Hepatocyte (in vitro differentiated cells): Measurements from ENCODE around the gene KCNB1. TPM values are rescaled to one million over a fixed set of nuclear protein-coding genes. Genes with fewer than 3 reads are reported as not detected.

Experiments used
- DNase-seq: peaks from one replicate; pipeline ENCODE4 v3.0.0-alpha.2; 2016; ENCODE audit warnings: low spot score
- H2AFZ ChIP-seq: fragments of 200-600 bp; sonication (generic); 2 replicates; pipeline ENCODE4 v1.6.0; 2016; ENCODE audit warnings: antibody characterized with exemption, mild to moderate bottlenecking
- H3K27ac ChIP-seq: fragments of 200-600 bp; sonication (generic); 2 replicates; pipeline ENCODE4 v1.5.1; 2016; ENCODE audit warnings: mild to moderate bottlenecking
- H3K27me3 ChIP-seq: fragments of 200-600 bp; sonication (generic); 2 replicates; pipeline ENCODE4 v1.6.1; 2016
- H3K36me3 ChIP-seq: fragments of 200-600 bp; sonication (generic); replicated peaks from 2 replicates; pipeline ENCODE4 v1.5.1; 2016; ENCODE audit warnings: low read depth; ENCODE audit not compliant: insufficient read depth
- H3K4me1 ChIP-seq: fragments of 200-600 bp; sonication (generic); 2 replicates; pipeline ENCODE4 v1.5.1; 2016; ENCODE audit warnings: mild to moderate bottlenecking, moderate library complexity; ENCODE audit not compliant: insufficient read depth
- H3K4me2 ChIP-seq: fragments of 200-600 bp; sonication (generic); 2 replicates; pipeline ENCODE4 v1.6.0; 2016
- H3K4me3 ChIP-seq: fragments of 200-600 bp; sonication (generic); 2 replicates; pipeline ENCODE4 v1.5.1; 2016; ENCODE audit warnings: mild to moderate bottlenecking
- H3K79me2 ChIP-seq: fragments of 200-600 bp; sonication (generic); 2 replicates; pipeline ENCODE4 v1.6.0; 2017; ENCODE audit warnings: mild to moderate bottlenecking
- H3K9me2 ChIP-seq: fragments of 200-600 bp; sonication (generic); replicated peaks from 2 replicates; pipeline ENCODE4 v1.6.0; 2017; ENCODE audit warnings: mild to moderate bottlenecking; ENCODE audit not compliant: insufficient read depth
- H3K9me3 ChIP-seq: fragments of 200-600 bp; sonication (generic); 2 replicates; pipeline ENCODE4 v1.5.1; 2016; ENCODE audit warnings: low read depth, mild to moderate bottlenecking
- H4K20me1 ChIP-seq: fragments of 200-600 bp; sonication (generic); 2 replicates; pipeline ENCODE4 v1.6.0; 2016; ENCODE audit warnings: mild to moderate bottlenecking; ENCODE audit not compliant: insufficient read depth, poor library complexity, severe bottlenecking
- EZH2 ChIP-seq: fragments of 200-600 bp; sonication (generic); IDR thresholded peaks from 2 replicates; pipeline ENCODE4 v1.6.1; 2016; ENCODE audit warnings: antibody characterized with exemption, mild to moderate bottlenecking, borderline replicate concordance
- EZH2phosphoT487 ChIP-seq: fragments of 200-600 bp; sonication (generic); IDR thresholded peaks from one replicate; pipeline ENCODE4 v1.6.1; 2018; ENCODE audit warnings: antibody characterized with exemption, mild to moderate bottlenecking, low read depth, moderate library complexity; ENCODE audit not compliant: unreplicated experiment, severe bottlenecking
- WGBS: methylation state at CpG from one replicate; pipeline ENCODE4 v1.1.6; 2016; ENCODE audit warnings: low lambda C conversion rate; ENCODE audit errors: missing lambda C conversion rate; 5-methylcytosine and 5-hydroxymethylcytosine counted together
- polyA plus RNA-seq: library from polyadenylated mRNA; unstranded; fragments of >200 nt; fragmentation: Nextera tagmentation; extraction: Ambion mirVana; gene quantifications from 2 replicates; pipeline ENCODE4 v1.2.1, GENCODE V29; 2016
- total RNA-seq: library from RNA; depleted of rRNA; stranded (reverse); fragments of >200 nt; gene quantifications from 2 replicates; pipeline ENCODE4 v1.2.3, GENCODE V29; 2014
- TF ChIP-seq, protein P1 (sequence below): fragments of 200-600 bp; sonication (generic); IDR thresholded peaks from 2 replicates; pipeline ENCODE4 v1.5.1; 2016; ENCODE audit warnings: antibody characterized with exemption, mild to moderate bottlenecking; ENCODE audit not compliant: poor library complexity

Gene KCNB1
- total and polyA plus RNA-seq, 2 experiments from 2014 or later = 0.37 to 1.5 TPM

GRCh38 chr20:49395183-49395582, 87.3 kb downstream of the KCNB1 start:
- Histone ChIP-seq H3K36me3 (no peaks in the 10 kb centered on the region), H3K4me2 (no peak overlapping the region), H3K4me1 (no peaks in the 10 kb centered on the region), H3K9me2 (no peaks in the 10 kb centered on the region), H3K9me3 (no peaks in the 10 kb centered on the region), H4K20me1 (no peaks in the 10 kb centered on the region), H3K79me2 (no peaks in the 10 kb centered on the region), H2AFZ (no peak overlapping the region), H3K27ac (no peak overlapping the region), H3K4me3 (no peak overlapping the region), H3K27me3 (no peaks in the 10 kb centered on the region)
- DNase-seq = no peak
- WGBS = 76% methylated on average over 14 of the region's 14 CpGs
- TF ChIP-seq, protein P1, sequence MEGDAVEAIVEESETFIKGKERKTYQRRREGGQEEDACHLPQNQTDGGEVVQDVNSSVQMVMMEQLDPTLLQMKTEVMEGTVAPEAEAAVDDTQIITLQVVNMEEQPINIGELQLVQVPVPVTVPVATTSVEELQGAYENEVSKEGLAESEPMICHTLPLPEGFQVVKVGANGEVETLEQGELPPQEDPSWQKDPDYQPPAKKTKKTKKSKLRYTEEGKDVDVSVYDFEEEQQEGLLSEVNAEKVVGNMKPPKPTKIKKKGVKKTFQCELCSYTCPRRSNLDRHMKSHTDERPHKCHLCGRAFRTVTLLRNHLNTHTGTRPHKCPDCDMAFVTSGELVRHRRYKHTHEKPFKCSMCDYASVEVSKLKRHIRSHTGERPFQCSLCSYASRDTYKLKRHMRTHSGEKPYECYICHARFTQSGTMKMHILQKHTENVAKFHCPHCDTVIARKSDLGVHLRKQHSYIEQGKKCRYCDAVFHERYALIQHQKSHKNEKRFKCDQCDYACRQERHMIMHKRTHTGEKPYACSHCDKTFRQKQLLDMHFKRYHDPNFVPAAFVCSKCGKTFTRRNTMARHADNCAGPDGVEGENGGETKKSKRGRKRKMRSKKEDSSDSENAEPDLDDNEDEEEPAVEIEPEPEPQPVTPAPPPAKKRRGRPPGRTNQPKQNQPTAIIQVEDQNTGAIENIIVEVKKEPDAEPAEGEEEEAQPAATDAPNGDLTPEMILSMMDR = no peak
- TF ChIP-seq EZH2 (no peak), EZH2phosphoT487 (no peak)

- Histone ChIP-seq H3K4me1 (no peaks in the 10 kb centered on the region), H3K9me3 (no peaks in the 10 kb centered on the region)
- 97% methylated on average over 8 of the region's 8 CpGs for WGBS
These were observed 87.7 kb downstream of the KCNB1 start for GRCh38 chr20:49394757-49395156.

DNA sequence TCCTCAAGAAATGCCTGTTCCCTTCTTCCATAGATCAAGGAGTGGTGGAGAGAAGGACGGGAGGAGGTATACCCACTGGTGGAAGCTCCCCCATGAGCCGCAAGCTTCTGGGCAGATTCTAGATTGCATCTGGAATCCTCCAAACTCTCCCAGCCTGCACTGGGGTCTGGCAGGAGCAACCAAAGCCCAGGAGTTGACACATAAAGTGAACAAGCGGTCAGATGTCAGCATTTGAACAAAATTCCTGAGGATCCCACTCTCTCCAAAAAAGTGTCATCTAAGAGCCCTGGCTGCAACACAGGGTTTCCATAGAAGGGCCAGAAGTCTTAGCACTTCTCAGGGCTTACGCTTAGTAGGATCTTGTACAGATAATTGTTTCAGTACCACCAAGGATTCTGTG, 88.2 kb downstream of the KCNB1 start:
- Histone ChIP-seq H4K20me1 (no peaks in the 10 kb centered on the region), H3K27ac (no peak overlapping the region), H3K36me3 (no peaks in the 10 kb centered on the region), H3K9me3 (no peaks in the 10 kb centered on the region), H3K4me3 (no peak overlapping the region), H3K79me2 (no peaks in the 10 kb centered on the region), H3K4me1 (no peaks in the 10 kb centered on the region), H3K27me3 (no peaks in the 10 kb centered on the region), H3K9me2 (no peaks in the 10 kb centered on the region), H2AFZ (no peak overlapping the region), H3K4me2 (no peak overlapping the region)
- TF ChIP-seq, protein P1 = no peak
- no peak for TF ChIP-seq EZH2
- TF ChIP-seq EZH2phosphoT487 = no peak
- DNase-seq = no peak
- 73% methylated on average over 4 of the region's 4 CpGs for WGBS

More at GRCh38 chr20:49394757-49395156, 87.7 kb downstream of the KCNB1 start:
- TF ChIP-seq, protein P1 = no peak
- TF ChIP-seq EZH2phosphoT487 (no peak), EZH2 (no peak)
- H3K36me3 ChIP-seq = no peaks in the 10 kb centered on the region
- H3K27me3 ChIP-seq = no peaks in the 10 kb centered on the region
- H3K4me2 ChIP-seq = no peak overlapping the region
- no peak for DNase-seq
- no peak overlapping the region for H3K27ac ChIP-seq
- no peaks in the 10 kb centered on the region for H3K9me2 ChIP-seq
- no peaks in the 10 kb centered on the region for H3K79me2 ChIP-seq
- H4K20me1 ChIP-seq = no peaks in the 10 kb centered on the region
- H2AFZ ChIP-seq = no peak overlapping the region
- H3K4me3 ChIP-seq = no peak overlapping the region

DNA sequence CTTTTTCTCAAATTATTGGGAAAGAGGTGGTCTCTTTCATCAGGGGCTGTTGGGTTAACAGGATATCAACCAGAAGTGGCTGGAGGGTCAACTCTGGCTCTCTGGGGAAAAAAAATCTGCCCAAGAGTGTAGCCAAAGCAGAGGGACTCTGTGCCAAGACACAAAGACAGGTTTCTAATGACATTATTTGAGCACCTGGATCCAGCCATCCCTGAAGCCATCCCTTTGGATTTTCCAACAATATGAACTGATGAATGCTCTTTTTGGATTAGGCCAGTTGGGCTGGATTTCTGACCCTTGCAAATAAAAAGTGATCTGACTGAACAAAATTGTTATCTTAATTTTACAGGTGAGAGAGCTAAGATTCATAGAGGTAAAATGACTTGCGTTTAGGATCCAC, 88.7 kb downstream of the KCNB1 start:
- no peak for DNase-seq
- H3K9me3 ChIP-seq = no peaks in the 10 kb centered on the region
- H3K36me3 ChIP-seq = no peaks in the 10 kb centered on the region
- 91% methylated on average over 1 of the region's 1 CpG for WGBS
- H3K27me3 ChIP-seq = no peaks in the 10 kb centered on the region
- no peak for TF ChIP-seq EZH2phosphoT487
- no peaks in the 10 kb centered on the region for H3K79me2 ChIP-seq
- H3K27ac ChIP-seq = no peak overlapping the region
- no peaks in the 10 kb centered on the region for H4K20me1 ChIP-seq
- H3K4me3 ChIP-seq = no peak overlapping the region
- no peak overlapping the region for H2AFZ ChIP-seq
- H3K9me2 ChIP-seq = no peaks in the 10 kb centered on the region
- no peak overlapping the region for H3K4me2 ChIP-seq
- H3K4me1 ChIP-seq = no peaks in the 10 kb centered on the region
